Endometrial microvascular endothelial cells (primary cell): ENCODE results near the gene PILRA. TPM values are rescaled to one million over a fixed set of nuclear protein-coding genes. Genes with fewer than 3 reads are reported as not detected.
"Not testable (repeated sequence)": the region's sequence is repeated elsewhere in the genome, so short reads cannot be mapped to it uniquely, and the experiment has no call there.

Source experiments
- in situ Hi-C: cut with HindIII; loops from 2 replicates; pipeline ENCODE4 v1.10.0; 2017; ENCODE audit warnings: low sequenced_read_pairs, low pct_unique_long_range_greater_than_20kb; ENCODE audit errors: inconsistent ontology term
- total RNA-seq: library from RNA; depleted of rRNA; stranded (reverse); fragments of >200 nt; gene quantifications from one replicate; pipeline ENCODE4 v1.2.3, GENCODE V29; 2015; ENCODE audit errors: inconsistent ontology term

The PILRA gene
- total RNA-seq, 1 donor from 2014 or later, result not detected

DNA sequence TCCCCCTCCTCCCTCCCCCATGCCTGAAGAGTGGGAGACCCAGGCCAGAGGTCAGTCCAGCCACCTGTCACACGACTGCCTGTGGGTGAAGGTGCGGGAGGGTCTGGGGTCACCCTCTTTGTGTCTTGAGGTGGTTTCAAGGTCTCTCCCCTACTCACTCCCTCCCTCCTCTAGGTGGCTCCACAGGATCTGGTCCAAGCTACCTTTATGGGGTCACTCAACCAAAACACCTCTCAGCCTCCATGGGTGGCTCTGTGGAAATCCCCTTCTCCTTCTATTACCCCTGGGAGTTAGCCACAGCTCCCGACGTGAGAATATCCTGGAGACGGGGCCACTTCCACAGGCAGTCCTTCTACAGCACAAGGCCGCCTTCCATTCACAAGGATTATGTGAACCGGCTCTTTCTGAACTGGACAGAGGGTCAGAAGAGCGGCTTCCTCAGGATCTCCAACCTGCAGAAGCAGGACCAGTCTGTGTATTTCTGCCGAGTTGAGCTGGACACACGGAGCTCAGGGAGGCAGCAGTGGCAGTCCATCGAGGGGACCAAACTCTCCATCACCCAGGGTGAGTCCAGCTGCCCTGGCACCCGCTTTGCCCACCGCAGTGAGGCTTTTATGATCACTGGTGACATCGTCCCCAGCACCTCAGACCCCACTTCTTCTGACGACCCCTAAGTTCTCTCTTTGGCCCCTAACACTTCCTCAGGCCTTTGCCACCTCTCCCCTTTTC lies 747 bp downstream of the PILRA start:
- in situ Hi-C loops, result not testable (repeated sequence)

DNA sequence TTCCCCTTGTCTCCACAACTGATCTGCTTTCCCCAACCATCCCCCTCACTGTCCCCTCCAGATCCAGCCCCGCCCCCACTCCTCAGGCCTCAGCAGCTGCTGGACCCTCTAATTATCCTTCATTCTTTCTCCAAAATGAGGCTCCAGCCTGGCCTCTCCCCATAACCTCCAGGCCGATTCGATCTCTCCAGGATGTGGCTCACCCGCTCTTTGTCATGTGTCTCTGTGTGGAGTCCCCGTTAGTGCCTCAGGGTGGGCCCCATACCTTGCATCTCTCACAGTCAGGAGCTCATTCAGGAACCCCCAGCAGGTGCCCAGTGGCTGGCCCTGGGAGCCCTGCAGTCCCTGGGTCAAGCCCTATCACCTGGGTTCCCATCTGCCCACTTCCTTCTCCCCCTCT lies 1.3 kb downstream of the PILRA start:
- in situ Hi-C loops, result no loop called here

- in situ Hi-C loops, result no loop called here
These were observed 2.8 kb downstream of the PILRA start for GRCh38 chr7:100376066-100376465.

DNA sequence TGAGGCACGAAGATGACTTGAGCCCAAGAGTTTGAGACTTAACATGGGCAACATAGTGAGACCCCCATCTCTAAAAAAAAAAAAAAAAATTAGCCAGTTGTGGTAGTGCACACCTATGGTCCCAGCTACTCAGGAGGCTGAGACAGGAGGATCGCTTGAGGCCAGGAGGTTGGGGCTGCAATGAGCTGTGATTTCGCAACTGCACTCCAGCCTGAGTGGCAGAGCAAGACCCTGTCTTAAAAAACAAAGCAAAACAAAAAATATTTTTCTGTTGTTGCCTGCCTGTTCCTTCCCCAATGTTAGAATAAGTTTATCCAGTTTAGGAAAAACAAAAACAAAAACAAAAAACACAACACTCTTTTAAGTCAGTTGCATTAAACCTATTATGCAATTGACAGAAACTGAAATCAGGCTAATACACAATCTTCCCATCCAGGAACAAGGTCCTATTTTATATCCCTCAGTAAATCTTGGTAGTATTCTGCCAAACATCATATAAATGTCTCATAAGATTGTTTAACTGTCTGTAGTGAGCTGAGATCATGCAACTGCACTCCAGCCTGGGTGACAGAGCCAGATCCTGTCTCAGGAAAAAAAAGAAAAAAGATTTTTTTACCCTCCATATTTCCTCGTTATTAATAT lies 4.9 kb downstream of the PILRA start:
- in situ Hi-C loops, result no loop called here

- in situ Hi-C loops, result no loop called here
These were observed 6.9 kb downstream of the PILRA start for GRCh38 chr7:100380196-100380595.

- in situ Hi-C loops, result not testable (repeated sequence)
These were observed 8.4 kb downstream of the PILRA start for GRCh38 chr7:100381531-100382233.

DNA sequence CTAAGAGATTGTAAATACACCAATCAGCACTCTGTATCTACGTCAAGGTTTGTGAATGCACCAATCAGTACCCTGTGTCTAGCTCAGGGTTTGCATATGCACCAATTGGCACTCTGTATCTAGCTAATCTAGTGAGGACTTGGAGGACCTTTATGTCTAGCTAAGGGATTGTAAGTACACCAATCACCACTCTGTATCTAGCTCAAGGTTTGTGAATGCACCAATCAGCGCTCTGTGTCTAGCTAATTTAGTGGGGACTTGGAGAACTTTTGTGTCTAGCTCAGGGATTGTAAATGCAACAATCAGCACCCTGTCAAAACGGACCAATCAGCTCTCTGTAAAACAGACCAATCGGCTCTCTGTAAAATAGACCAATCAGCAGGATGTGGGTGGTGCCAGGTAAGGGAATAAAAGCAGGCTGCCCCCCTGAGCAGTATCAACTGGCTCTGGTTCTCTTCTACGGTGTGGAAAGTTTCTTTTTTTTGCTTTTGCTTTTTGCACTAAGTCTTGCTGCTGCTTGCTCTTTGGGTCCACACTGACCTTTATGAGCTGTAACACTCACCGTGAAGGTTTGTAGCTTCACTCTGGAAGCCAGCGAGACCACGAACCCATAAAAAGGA lies 9.1 kb downstream of the PILRA start:
- in situ Hi-C loops, result not testable (repeated sequence)

DNA sequence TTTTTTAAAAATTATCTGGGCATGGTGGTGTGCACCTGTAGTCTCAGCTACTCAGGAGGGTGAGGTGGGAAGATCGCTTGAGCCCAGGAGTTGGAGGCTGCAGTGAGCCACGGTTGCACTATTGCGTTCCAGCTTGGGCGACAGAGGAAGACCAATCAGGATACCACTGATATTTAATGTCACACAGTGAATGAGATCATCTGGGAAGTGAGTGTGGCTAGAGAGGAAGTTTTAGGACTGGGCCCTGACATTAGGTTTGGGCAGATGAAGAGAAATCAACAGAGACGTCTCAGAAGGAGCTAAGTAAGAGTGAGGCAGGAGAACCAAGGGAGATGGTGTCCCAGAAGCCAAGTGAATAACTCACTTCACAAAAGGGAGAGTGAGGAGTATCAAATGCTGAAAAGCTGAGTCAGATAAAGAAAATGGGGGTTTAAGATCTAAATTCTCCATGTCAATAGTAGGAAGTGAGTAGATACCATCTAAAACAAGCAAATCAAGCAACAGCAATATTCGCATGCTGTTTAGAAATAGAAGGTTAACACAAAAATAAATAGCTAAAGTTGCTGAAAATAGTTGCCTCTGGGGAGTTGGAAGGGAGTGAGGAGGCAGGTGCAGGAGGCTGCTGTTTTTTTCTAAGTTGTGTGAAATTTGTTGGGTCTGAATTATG lies 11.5 kb downstream of the PILRA start:
- in situ Hi-C loops, result no loop called here

GRCh38 chr7:100386940-100387339 lies 13.7 kb downstream of the PILRA start:
- in situ Hi-C loops, result no loop called here

- in situ Hi-C loops, result no loop called here
These were observed 14.4 kb downstream of the PILRA start for GRCh38 chr7:100387695-100388094.

DNA sequence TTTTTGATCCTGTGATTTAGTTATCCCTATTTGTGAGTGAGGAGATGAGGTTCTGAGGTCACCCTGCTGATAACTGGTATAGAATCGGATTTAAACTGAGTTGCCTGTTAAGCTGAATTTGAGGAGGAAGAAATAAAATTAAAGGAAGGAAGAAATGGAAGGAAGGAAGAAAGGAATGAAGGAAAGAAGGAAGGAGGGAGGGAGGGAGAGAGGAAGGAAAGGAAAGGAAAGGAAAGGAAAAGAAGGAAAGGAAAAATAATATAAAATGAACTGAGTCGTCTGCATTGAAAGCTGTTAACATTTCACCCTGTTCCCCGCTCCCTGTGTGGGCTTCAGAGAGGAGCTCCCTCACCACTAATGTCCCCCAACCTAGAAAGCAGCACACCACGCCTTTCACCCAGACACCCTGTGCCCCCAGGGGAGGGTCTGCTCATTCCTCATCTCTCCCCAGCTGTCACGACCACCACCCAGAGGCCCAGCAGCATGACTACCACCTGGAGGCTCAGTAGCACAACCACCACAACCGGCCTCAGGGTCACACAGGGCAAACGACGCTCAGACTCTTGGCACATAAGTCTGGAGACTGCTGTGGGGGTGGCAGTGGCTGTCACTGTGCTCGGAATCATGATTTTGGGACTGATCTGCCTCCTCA lies 16.3 kb downstream of the PILRA start:
- in situ Hi-C loops, result no loop called here

GRCh38 chr7:100390286-100391009 lies 17.2 kb downstream of the PILRA start:
- in situ Hi-C loops, result no loop called here

GRCh38 chr7:100393233-100393905 lies 20.1 kb downstream of the PILRA start:
- in situ Hi-C loops, result no loop called here

- in situ Hi-C loops, result no loop called here
These were observed 20.8 kb downstream of the PILRA start for GRCh38 chr7:100394077-100394476.

DNA sequence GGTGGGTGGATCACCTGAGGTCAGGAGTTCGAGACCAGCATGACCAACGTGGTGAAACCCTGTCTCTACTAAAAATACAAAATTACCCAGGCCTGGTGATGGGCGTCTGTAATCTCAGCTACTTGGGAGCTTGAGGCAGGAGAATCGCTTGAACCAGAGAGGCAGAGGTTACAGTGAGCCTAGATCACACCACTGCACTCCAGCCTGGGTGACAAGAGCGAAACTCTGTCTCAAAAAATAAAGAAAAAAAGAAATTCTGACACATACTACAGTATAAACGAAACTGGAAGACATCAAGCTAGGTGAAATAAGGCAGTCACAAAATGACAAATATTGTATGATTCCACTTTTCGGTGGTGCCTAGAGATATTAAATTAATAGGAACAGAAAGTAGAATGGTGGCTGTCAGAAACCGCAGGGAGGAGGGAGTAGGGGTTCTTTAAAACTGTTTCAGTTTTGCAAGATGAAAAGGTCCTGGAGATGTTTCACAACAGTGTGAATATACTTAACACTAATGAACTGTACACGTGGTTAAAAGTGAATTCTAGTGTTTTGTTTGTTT lies 23.2 kb downstream of the PILRA start:
- in situ Hi-C loops, result no loop called here

GRCh38 chr7:100397315-100398081 lies 24.2 kb downstream of the PILRA start:
- in situ Hi-C loops, result no loop called here

DNA sequence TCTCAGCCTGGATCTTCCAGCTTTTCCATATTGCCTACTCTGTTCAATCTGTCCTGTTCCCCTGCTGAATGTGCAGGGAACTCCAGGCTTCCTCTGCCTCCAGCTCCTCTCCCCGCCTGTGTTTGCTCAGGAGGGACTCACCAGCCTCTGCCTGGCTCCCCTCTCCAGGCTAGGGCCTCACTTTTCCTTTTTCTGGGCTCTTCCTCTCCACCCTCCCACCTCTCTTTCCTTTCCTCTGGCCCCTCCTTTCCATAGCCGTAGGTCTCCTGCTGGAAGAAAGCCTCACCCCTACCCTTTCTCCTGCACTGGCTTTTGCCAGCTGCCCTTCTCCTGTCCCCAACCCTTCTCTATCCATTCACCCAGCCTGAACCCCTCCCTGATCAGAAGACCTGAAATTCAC lies 25.0 kb downstream of the PILRA start:
- in situ Hi-C loops, result no loop called here
